Hematopoietic multipotent progenitor cell (in vitro differentiated cells): ENCODE results near the gene FPR1. TPM values are rescaled to one million over a fixed set of nuclear protein-coding genes. Genes with fewer than 3 reads are reported as not detected.
"Not testable (repeated sequence)": the region's sequence is repeated elsewhere in the genome, so short reads cannot be mapped to it uniquely, and the experiment has no call there.

Source experiments
- DNase-seq, 3 donors: peaks; one replicate each; pipeline ENCODE4 v3.0.0-alpha.2; 2011 to 2015; ENCODE audit warnings: low read depth in 2 of 3, low spot score in 2 of 3
- total RNA-seq: library from RNA; depleted of rRNA; stranded (reverse); fragments of >200 nt; gene quantifications from one replicate; pipeline ENCODE4 v1.2.3, GENCODE V29; 2012

Gene FPR1
- total RNA-seq, 1 donor = 7.3 TPM

DNA sequence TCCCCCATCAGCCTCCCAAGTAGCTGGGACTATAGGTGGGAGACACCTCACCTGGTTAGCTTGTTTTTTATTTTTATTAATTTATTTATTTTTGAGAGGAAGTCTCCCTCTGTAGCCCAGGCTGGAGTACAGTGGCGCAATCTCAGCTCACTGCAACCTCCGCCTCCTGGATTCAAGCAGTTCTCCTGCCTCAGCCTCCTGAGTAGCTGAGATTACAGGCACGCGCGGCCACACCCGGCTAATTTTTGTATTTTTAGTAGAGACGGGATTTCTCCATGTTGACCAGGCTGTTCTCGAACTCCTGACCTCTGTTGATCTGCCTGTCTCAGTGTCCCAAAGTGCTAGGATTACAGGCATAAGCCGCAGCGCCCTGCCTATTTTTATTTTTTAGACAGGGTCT lies 13.2 kb downstream of the FPR1 start:
- not testable (repeated sequence) for DNase-seq

DNA sequence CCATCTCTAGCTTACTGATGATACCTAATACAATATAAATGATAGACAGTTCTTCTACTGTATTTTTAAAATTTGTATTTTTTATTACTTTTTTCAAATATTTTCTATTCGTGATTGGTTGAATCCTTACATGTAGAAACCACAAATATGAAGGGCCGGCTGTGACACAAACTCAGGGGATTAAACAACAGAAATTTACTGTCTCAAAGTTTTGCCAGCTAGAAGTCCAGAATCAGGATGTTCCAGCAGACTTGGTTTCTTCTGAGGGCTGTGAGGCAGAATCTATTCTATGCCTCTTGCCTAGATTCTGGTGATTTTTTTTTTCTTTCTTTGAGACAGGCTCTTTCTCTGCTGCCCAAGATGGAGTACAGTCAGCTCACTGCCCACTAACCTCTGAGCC lies 13.8 kb downstream of the FPR1 start:
- DNase-seq = no peak

DNA sequence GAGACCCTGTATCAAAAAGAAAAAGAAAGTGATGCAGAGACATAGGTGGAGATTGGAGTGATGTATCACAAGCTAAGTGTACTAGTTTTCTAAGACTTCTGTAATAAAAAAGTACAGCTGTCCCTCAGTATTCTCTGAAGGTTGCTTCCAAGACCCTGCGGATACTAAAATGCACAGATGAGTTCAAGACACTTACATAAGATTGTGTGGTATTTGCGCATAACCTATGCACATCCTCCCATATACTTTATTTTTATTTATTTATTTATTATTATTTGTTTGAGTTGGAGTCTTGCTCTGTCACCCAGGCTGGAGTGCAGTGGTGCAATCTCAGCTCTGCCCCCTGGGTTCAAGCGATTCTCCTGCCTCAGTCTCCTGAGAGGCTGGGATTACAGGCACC lies 14.3 kb downstream of the FPR1 start:
- DNase-seq = no peak

DNA sequence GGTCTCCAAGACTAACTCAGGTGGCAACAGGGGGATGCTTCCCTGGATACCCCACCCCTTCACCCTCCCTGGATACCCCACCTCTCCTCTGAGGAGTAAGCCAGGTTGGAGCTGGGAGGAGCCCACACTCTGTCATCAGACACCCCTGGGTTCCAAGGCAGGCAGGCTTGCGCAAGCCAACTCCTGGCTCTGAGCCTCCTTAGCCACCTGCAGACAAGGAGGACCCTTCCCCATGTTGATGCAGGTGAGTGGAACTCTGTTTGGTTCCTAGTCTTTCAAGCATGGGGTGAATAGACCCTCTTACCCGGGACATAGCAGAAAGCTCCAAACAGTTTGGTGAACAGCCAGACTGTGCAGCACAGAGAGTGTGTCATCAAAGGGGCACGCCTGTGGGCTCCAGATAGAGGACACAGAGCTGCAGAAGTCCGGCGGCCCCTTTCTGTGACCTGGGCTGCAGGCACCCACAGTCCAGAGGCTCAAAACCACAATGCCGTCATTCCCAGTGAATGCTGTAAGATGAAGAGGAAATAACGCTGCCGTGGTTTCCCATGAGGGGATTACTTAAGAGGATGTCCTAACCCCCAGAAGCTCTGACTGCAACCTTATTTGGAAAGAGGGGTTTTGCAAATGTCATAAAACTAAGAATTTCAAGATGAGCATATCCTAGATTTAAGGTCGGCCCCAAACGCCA lies 15.8 kb downstream of the FPR1 start:
- DNase-seq = peak in 2 of 3 donors; percentile 54 to 56

DNA sequence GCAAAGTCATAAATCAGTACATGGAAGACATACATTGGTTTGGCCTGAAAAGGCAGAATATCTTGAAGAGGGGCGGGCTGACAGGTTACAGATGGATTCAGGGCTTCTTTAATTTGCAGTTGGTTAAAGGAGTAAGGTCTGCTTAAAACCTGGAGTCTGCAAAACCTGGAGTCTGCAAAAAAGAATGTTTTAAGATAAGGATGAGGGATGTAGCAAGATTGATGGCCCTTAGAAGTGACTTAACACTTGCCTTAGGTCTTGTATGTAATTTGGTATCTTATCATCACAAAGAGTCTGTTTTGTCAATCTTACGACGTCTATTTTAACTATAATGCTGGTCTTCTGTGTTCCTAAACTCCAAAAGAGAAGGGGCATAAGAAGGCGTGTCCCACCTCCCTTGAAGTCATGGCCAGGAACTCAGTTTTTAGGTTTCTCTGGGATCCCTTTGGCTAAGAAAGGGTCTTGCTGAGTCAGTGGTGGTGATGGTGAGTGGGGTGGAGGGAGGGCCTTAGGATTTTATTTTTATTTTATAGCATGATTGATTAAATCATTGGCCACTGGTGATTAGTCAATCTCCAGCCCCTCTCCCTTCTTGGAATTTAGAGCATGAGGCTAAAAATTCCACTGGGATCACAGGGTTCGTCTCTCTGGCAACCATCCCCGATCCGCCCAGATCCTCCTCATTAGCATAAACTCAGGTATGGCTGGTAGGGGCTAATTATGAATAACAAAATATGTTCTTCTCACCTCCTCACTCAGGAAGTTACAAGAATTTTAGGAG lies 17.7 kb downstream of the FPR1 start:
- DNase-seq = no peak

DNA sequence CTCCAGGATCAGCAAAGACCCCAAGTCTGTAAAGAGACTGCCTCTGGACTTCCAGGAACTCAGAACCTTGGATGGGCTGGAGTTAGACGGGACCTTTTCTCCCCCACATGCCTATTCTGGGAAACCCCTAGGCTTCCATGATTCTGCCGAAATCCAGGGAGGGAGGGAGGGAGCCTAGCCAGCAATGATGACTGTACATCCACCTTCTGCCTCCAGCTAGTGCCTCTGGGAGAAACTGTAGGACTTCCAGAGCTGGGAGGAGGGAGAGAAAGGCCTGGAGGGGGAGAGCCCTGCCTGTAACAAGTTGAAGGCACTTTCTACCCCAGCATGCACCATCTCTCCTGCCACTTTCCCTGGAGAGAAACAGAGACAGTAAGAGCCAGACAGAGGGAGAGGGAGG lies 21.9 kb downstream of the FPR1 start:
- DNase-seq = no peak

DNA sequence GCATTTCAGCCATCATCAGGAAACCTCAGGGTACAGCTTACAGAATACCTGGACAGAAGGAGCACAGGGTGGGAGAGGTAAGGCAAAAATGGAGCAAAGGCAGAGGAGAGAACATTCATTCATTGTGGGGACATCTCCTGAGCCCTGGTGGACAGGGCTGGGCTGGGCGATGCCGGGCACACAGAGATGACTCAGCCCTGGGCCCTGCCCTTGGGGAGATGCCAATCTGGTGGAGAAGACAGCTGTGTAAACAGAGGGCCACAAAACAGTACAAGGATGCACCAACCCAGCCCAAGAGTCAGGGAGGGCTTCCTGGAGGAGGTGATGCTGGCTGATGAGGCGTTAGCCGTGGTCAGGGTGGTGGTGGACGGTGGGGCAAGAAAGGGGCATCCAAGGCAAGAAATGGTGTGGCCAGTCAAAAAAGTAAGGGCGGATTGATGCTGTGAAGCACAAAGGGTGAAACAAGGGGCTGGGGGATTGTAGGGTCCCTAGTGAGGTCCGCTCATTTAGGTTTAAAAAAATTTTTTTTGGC lies 24.3 kb downstream of the FPR1 start:
- DNase-seq = no peak

DNA sequence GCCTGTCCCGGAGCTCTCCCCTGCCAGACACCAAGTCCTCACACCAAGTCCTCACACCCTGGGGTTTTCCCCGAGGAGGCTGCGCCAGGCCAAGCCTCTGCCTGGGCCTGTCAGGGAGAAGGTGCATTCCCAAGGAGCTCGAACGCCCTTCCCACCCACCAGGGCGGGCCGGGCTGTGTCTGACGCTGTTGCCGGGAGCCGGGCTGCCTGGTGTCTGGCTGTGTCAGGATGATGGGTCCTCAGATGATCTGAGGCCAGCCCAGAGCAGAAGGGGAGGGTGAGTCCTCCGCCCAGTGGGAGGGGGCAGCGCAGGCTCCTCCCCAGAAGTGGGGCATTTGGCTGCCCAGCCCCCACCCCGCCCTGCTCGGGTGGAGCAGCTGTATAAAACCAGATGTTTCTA lies 25.6 kb downstream of the FPR1 start:
- no peak for DNase-seq

DNA sequence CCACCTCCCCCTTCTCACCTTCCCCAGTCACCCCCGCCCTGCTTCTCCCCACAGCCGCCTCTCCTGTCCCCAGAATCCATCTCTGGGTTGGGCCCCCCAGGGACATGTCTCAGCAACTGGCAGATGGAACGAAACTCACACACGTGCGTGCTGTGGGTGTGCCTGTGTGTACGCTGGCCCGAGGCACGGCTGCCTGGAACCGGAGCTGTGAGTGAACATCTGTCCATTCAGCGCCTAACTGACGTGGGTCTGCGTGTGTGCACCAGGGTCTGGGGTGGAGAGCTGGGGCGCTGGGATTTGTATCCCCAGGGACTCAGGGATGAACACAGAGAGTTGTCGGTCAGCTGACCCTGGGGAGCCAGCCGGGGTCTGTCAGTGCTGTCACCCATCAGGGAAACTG lies 27.1 kb downstream of the FPR1 start:
- DNase-seq = no peak

DNA sequence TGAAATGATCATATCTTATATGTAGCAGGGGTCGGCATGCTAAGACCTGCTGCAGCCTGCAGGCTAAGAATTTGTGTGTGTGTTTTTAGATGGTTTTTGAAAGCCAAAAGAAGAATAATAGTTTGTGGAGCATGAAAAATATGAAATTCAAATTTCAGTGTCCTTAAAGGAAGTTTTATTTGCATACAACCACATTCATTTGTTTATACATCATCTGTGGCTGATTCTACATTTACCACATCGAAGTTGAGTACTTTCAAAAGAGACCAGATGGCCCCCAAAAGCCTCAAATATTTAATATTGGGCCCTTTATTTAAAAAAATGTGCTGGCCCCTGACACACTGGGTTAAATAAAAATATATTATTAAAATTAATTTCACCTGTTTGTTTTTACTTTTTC lies 29.2 kb downstream of the FPR1 start:
- DNase-seq = no peak

DNA sequence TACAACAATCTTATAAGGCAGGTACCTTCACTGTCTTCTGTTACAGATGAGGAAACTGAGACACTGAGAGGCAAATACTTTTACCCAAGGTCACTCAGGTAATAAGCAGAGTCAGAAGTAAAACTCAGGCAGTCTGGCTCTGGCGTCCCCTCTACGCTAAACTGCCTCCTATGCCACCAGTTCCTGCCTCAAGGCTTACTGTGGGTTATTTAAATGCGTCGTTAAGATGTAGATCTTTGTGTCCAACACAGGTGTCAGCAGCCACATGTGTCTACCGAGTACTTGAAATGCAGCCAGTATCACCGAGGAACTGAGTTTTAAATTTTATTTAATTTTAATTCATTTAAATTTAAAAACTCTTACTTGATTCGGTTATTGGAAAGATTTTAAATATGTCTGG lies 29.8 kb downstream of the FPR1 start:
- DNase-seq = no peak

DNA sequence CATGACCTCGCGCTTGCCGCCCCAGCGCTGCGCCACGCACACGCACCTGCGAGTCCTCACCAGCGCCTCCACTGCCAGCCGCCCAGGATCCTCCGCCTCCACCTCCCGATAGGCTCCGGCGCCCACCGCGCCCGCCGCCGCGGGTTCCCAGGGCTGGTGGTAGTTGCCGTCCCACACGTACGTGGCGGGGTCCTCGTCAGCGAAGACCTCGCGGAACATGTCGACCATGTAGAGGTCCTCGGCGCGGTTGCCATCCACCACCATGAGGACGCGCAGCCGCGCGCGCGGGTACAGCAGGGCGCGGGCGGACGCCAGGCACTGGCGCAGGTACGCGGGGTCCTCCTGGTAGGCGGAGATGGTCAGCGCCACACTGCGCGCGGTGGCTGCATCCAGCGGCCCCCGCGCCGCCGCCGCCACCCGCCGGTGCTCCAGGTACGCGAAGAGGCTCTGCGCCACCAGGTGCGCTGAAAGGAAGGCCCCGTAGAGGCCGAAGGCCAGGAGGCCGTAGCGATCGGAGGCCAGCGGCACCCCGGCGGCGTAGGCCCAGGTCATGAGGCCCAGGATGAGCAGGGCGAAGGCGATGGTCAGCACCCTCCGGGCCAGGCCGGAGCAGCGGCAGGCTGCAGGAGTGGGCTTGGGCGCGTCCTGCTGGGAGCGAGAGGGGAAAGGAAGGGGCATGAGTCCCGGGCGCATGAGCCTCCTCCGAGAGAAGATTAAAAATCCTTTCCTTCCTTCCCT lies 32.3 kb downstream of the FPR1 start:
- DNase-seq = no peak

DNA sequence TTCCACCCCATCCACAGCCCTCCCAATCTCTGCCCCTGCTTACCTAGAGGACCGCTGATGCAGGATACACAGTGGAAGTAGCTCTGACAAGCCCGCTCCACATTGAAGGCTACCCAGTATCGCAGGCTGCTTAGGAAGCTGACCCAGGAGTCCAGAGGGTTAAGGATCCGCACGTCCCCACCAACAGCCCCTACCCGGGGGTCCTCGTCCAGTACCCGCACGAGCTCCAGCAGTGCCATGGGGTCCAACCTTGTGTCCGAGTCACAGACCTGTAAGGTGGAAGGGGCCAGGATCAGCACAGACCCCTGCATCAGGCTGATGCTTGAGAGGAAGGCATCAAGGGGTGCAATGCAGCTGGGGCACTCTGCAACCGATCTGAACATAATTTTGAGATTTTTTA lies 34.8 kb downstream of the FPR1 start:
- DNase-seq = no peak

DNA sequence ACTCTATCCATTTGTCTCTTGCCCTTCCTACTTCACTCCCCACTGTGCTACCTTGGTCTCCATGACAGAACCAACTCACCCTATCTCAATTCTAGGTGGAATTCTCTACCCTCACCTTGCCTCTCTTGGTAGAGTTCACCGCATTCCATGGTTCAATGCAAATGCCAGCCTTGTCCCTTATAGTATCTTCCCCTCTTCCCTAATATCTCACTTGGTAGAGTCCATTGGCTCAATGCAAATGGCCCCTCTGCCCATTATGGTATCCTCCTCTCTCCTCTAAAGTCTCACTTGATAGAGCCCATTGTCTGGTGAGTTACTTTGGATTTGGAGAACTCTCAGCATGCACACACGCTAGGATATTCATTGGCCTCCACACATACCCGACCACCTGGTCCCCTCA lies 35.8 kb downstream of the FPR1 start:
- DNase-seq = no peak

DNA sequence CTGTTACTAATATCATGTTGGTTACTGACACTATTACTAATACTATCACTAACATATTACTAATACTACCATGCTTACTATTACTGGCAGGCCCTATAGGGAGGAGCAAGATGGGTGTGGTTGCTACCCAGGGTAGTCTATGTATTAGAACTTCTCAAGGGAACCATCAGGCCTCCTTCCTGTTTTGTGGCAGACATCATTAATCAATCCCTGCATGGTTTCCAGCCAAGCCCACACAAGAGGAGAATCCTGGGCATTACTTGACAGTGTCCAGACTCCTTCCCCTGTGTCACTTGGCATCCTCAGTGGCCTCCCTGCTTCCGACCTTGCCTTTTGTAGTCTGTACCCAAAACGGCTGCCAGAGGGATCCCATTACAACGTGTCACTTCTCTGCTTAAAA lies 36.8 kb downstream of the FPR1 start:
- DNase-seq = no peak

DNA sequence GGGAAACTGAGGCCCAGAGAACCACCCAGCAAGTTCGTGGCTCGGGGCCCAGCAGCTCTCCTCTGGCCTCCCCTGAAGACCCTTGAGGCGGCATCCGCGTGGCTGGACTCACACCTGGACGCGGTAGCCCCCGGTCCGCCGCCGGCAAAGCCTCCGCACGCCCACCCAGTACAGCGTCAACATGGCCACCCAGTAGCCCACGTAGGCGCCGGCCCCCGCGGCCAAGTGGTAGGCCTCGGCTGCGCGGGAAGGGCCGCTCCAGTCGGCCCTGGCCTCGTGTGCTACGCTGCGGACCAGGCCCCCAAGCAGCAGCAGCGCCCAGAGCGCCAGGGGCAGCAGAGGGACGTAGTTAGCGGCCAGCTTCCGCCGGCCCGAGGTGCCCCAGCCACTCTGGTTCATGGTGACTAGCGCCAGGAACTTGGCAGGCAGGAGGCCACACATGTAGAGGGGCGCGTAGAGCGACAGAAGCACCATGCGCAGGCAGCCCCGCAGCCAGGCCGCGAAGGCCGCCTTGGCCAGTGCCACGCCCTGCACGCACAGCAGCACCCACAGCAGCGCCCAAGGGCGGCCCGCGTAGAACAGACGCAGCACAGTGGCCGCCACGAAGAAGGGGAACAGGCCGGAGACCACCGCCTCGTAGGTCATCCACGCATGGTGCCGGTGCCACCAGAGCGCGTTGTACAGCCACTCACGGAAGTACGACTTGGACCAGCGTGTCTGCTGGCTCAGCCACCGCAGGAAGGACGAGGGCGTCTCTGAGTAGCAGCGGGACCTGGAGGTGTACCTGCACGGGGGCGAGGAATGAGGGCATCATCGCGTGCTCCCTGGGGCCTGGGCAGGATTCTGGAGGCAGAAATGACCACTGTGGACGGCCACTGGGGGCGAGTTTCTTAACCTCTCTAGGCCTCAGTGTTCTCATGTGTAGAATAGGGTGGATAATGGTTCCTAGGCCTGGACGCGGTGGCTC lies 38.1 kb downstream of the FPR1 start:
- DNase-seq = no peak

DNA sequence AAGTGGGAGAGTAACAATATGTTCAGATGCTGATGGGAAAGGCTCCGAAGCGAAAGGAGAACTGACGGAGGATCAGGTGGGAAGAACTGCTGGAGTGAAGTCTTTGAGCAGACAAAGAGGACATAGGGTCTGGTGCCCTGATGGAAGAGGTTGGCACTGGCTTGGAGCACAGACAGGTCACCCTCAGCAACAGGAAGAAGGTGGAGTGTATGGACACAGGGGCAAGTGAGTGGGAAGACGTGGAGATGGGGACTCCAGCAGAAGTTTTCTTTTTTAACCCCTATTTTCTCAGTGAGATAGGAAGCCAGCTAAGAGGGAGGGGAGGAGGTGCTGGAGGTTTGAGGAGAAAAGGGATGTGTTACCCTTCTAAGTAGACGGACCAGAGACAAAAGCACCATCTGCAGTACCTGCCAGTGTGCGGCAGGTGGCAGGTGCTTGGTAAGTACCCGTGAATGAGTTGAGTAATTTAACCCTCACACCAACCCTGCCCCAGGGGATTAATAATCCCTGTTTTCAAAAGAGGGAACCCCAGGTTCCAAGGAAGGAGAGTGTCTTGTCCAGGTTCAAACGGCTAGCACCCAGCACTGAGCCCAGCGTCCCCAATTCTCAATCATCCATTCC lies 39.1 kb downstream of the FPR1 start:
- DNase-seq = peak in 1 of 3 donors; percentile 52

DNA sequence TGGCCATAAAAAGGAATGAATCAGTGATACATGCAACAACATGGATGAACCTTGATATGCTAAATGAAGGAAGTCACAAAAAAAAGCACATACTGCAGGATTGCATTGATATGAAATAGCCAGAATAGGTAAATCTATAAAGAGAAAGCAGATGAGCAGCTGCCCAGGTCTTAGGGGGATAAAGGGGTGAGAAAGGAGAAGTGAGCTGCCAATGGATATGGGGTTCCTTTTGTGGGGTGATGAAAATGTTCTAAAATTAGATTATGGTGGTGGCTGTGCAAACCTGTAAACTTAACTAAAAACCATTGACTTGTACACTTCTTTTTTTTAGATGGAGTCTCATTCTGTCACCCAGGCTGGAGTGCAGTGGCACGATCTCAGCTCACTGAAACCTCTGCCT lies 40.0 kb downstream of the FPR1 start:
- DNase-seq = no peak

DNA sequence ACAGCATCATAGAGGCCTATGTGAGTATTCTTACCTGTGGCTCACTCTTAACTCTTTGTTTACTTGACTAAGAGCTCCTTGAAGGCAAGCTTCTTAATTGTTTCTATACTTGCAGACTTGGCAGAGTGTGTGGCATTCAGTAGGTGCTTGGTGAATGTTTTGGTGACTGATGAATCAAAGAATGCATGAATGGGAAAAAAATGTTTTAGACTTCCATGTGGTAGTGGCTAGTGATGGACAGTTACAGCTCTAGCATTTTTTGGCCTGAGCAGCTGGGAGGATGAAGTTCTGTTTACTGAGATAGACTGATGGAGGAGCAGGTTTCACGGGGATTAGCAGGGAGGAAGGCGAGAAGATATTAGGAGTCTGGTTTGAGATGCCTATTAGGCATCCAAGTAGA lies 41.5 kb downstream of the FPR1 start:
- DNase-seq = no peak

DNA sequence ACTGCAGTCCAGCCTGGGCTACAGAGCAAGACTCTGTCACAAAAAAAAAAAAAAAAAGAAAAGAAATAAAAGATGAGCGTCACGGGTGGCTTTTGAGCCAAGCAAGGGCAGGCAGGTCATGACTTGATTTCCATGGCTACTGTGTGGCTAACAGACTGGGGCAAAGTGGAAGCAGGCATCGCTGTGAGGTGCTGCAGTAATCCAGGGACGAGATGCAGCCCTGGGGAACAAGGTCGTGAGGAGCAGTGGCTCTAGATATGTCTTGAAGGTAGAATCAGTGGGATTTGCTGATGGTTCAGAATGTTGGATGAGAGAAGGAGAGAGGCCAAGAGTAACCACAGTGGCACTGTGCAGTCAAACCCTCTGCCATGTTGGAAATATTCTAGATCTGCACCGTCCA lies 42.1 kb downstream of the FPR1 start:
- DNase-seq = no peak
